GM10248 (cell line): ENCODE data around the gene GBP5.
"Not testable (repeated sequence)": the region's sequence is repeated elsewhere in the genome, so short reads cannot be mapped to it uniquely, and the experiment has no call there.

ENCODE experiments used
- CTCF ChIA-PET: fragments of 300-600 bp; sonication (Branson Sonifier 250); formaldehyde crosslinking; extraction: SDS; loops from one replicate; lab custom pipeline; 2021; ENCODE audit warnings: antibody characterized with exemption; lab: Yijun Ruan, JAX
- POLR2A ChIA-PET: fragments of 350-650 bp; sonication (Branson Sonifier 250); formaldehyde crosslinking; extraction: SDS; loops from one replicate; lab custom pipeline; 2020; ENCODE audit warnings: antibody characterized with exemption; lab: Yijun Ruan, JAX
- DNase-seq: peaks from one replicate; pipeline ENCODE4 v3.0.0; 2012; ENCODE audit errors: extremely low spot score
- CTCF ChIP-seq: IDR thresholded peaks from 2 replicates; pipeline ENCODE4 v1.5.1; 2012; ENCODE audit warnings: mild to moderate bottlenecking, low read depth; ENCODE audit errors: extremely low read depth, missing control alignments, control extremely low read depth

GBP5 gene

GRCh38 chr1:89309828-89310227 is 37.2 kb upstream of the GBP5 start:
- POLR2A ChIA-PET = no interaction called here
- DNase-seq = no peak
- CTCF ChIA-PET = interaction anchor here (0.9 to 2.1 kb wide), 9 partner anchors 10 to 336 kb away, joined by 3 to 8 read pairs (median 3); no protein-coding TSS in a partner anchor
- no peak for TF ChIP-seq CTCF

DNA sequence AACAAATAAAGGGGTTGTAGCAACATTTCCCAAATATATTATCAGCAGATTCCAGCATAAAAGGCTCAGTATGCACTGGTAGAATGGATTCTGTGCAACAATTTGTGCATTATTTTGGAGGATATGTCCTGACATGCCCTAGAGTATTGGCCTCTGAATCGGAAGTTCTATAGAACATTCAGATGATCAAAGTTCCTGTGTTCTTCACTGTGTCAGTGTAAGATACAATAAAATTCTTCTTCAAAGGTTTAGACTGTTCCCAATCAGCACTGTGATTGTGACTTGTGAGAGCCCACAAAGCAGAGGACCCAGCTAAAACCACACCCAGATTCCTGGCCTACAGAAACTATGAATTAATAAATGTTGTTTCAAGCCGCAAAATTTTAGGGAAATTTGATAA is 33.6 kb upstream of the GBP5 start:
- TF ChIP-seq CTCF = no peak
- ChIA-PET CTCF (interaction anchor here (1.2 to 1.6 kb wide), 2 partner anchors 15 to 52 kb away, joined by 3 to 4 read pairs; no protein-coding TSS in a partner anchor), POLR2A (no interaction called here)
- DNase-seq = no peak

GRCh38 chr1:89305493-89305892 is 32.8 kb upstream of the GBP5 start:
- no peak for DNase-seq
- POLR2A ChIA-PET = no interaction called here
- CTCF ChIA-PET = interaction anchor here (0.9 to 1.6 kb wide), 3 partner anchors 14 to 53 kb away, joined by 3 to 4 read pairs (median 3); no protein-coding TSS in a partner anchor

GRCh38 chr1:89304572-89305230 is 32.0 kb upstream of the GBP5 start:
- DNase-seq = no peak
- no peak for TF ChIP-seq CTCF
- POLR2A ChIA-PET = no interaction called here
- CTCF ChIA-PET = interaction anchor here (0.9 kb wide), 1 partner anchor 37 kb away, joined by 3 read pairs; no protein-coding TSS in a partner anchor

More at GRCh38 chr1:89305493-89305892, 32.8 kb upstream of the GBP5 start:
- TF ChIP-seq CTCF = no peak

DNA sequence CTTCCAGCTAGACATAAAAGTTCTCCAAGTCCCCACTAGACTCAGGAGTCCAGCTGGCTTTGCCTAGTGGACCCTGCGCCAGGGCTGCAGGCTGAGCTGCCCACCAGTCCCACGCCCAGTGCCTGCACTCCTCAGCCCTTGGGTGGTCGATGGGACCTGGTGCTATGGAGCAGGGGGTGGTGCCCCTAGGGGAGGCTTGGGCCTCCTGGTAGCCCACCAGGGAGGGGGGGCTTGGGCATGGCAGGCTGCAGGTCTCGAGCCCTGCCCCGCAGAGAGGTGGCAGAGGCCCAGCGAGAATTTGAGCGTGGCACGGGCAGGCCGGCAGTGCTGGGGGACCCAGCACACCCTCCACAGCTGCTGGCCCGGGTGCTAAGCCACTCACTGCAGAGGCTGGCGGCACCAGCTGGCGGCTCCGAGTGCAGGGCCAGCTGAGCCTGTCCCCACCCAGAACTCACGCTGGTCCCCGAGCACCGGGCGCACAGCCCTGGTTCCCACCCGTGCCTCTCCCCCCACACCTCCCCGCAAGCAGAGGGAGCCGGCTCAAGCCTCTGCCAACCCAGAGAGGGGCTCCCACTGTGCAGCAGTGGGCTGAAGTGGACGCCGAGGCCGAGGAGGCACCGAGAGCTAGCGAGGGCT is 30.2 kb upstream of the GBP5 start:
- ChIA-PET CTCF (interaction anchor here (0.7 to 1.4 kb wide), 3 partner anchors 8 to 56 kb away, joined by 3 to 4 read pairs (median 3); no protein-coding TSS in a partner anchor), POLR2A (no interaction called here)
- DNase-seq = no peak
- TF ChIP-seq CTCF = no peak

- POLR2A ChIA-PET = not testable (repeated sequence)
- peak; percentile 41 for DNase-seq
- CTCF ChIA-PET = interaction anchor here (0.6 to 1.8 kb wide), 6 partner anchors 11 to 214 kb away, joined by 3 to 8 read pairs (median 3); no protein-coding TSS in a partner anchor
Observed at GRCh38 chr1:89299739-89300463, 27.2 kb upstream of the GBP5 start.
